Prostate gland (tissue), 2 donors: ENCODE results near the gene PGGT1B.
A peak's percentile ranks its signal among the peaks of the same experiment; 100 is the strongest.

ENCODE experiments used
- CTCF ChIP-seq, 4 experiments: fragments of 200-600 bp in 2 of 4; fragments of 450-650 bp in 2 of 4; sonication (generic) in 2 of 4; IDR thresholded peaks; 1 replicate in 3 of 4; 2 replicates in 1 of 4; pipeline ENCODE4 v1.5.1; 2016 to 2019; ENCODE audit warnings: antibody characterized with exemption in 4 of 4, mild to moderate bottlenecking in 2 of 4, moderate library complexity in 2 of 4
- POLR2A ChIP-seq: fragments of 450-650 bp; IDR thresholded peaks from one replicate; pipeline ENCODE4 v1.6.1; 2016; ENCODE audit warnings: antibody characterized with exemption, mild to moderate bottlenecking

GRCh38 chr5:115246361-115246991, 16.2 kb downstream of the PGGT1B start:
- no peak for TF ChIP-seq POLR2A
- TF ChIP-seq CTCF (IDR thresholded peaks at IDR 0.05) = peak; percentile 33 to 70 (median 63)
